Parathyroid adenoma (tissue), 2 donors: Measurements from ENCODE around the gene ACOX3.

ENCODE experiments used
- H2AFZ ChIP-seq: fragments of 300-600 bp; sonication (generic); one replicate; pipeline ENCODE4 v1.7.0; 2017; ENCODE audit warnings: antibody characterized with exemption, mild to moderate bottlenecking
- H3K27ac ChIP-seq: fragments of 300-600 bp; sonication (generic); one replicate; pipeline ENCODE4 v1.7.0; 2017
- H3K27me3 ChIP-seq: fragments of 300-600 bp; sonication (generic); one replicate; pipeline ENCODE4 v1.7.0; 2017; ENCODE audit warnings: low read length; ENCODE audit not compliant: control insufficient read depth, insufficient read depth
- H3K36me3 ChIP-seq: fragments of 300-600 bp; sonication (generic); one replicate; pipeline ENCODE4 v1.7.0; 2017; ENCODE audit warnings: low read length; ENCODE audit not compliant: control insufficient read depth, insufficient read depth
- H3K4me1 ChIP-seq: fragments of 300-600 bp; sonication (generic); one replicate; pipeline ENCODE4 v1.7.0; 2017; ENCODE audit warnings: control low read depth
- H3K4me2 ChIP-seq: fragments of 300-600 bp; sonication (generic); one replicate; pipeline ENCODE4 v1.7.0; 2017; ENCODE audit warnings: low read length
- H3K4me3 ChIP-seq: fragments of 300-600 bp; sonication (generic); one replicate; pipeline ENCODE4 v1.7.0; 2017; ENCODE audit warnings: low read depth, low read length
- H3K79me2 ChIP-seq: fragments of 300-600 bp; sonication (generic); one replicate; pipeline ENCODE4 v1.7.0; 2017; ENCODE audit warnings: control low read depth
- H3K9ac ChIP-seq: fragments of 300-600 bp; sonication (generic); one replicate; pipeline ENCODE4 v1.7.0; 2017; ENCODE audit warnings: mild to moderate bottlenecking
- H3K9me3 ChIP-seq: fragments of 300-600 bp; sonication (generic); one replicate; pipeline ENCODE4 v1.7.0; 2017; ENCODE audit warnings: low read length; ENCODE audit not compliant: control insufficient read depth
- TF ChIP-seq, protein P1 (sequence below): fragments of 300-600 bp; sonication (generic); IDR thresholded peaks from one replicate; pipeline ENCODE4 v1.7.0; 2017; ENCODE audit warnings: antibody characterized with exemption, mild to moderate bottlenecking
- donor health status: primary hyperparathyroidism.

ACOX3 gene

GRCh38 chr4:8356856-8357255, 83.7 kb downstream of the ACOX3 start:
- no peak overlapping the region for H3K4me3 ChIP-seq
- no peaks in the 10 kb centered on the region for H3K79me2 ChIP-seq
- peaks cover 7% of the 10 kb centered on the region for H3K4me1 ChIP-seq
- no peaks in the 10 kb centered on the region for H3K9me3 ChIP-seq
- no peak overlapping the region for H3K4me2 ChIP-seq
- no peak overlapping the region for H2AFZ ChIP-seq
- no peak overlapping the region for H3K9ac ChIP-seq
- H3K27ac ChIP-seq: no peak overlapping the region
- H3K27me3 ChIP-seq: no peaks in the 10 kb centered on the region
- no peaks in the 10 kb centered on the region for H3K36me3 ChIP-seq
- TF ChIP-seq, protein P1, sequence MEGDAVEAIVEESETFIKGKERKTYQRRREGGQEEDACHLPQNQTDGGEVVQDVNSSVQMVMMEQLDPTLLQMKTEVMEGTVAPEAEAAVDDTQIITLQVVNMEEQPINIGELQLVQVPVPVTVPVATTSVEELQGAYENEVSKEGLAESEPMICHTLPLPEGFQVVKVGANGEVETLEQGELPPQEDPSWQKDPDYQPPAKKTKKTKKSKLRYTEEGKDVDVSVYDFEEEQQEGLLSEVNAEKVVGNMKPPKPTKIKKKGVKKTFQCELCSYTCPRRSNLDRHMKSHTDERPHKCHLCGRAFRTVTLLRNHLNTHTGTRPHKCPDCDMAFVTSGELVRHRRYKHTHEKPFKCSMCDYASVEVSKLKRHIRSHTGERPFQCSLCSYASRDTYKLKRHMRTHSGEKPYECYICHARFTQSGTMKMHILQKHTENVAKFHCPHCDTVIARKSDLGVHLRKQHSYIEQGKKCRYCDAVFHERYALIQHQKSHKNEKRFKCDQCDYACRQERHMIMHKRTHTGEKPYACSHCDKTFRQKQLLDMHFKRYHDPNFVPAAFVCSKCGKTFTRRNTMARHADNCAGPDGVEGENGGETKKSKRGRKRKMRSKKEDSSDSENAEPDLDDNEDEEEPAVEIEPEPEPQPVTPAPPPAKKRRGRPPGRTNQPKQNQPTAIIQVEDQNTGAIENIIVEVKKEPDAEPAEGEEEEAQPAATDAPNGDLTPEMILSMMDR: no peak

DNA sequence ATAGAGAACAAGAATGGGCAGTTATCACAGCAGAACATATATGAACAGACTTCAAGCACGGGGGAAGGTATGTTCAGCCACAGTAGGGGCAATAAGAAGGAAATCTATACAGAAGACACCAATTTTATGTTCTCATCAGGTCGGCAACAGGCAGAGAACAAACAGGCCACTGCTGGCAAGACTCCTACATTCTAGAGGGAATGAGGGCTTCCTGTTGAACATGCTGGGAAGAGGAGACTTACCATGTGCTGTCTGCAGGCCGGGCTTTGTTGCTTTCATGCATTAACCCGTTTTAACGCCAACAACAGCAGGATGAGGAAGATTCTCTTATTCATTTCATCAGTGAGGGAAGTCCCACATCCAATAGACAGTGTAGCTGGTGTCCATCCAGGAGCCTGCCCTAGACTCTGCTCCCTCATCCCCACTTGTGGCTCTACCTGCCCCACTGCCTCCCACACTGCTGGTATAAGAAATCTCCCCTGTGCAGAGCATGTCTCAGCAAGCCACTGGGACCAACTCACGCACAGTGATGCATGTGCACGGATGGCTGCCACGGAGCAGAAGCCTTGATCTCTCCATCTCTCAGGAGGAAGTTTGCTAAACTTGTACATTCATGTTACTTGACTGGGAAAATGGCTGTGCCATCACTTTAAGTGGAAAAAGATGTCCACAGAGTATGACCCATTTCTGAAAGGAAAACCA, 84.5 kb downstream of the ACOX3 start:
- TF ChIP-seq, protein P1: no peak
- Histone ChIP-seq H3K79me2 (no peaks in the 10 kb centered on the region), H2AFZ (no peak overlapping the region), H3K27me3 (no peaks in the 10 kb centered on the region), H3K9ac (no peak overlapping the region), H3K27ac (no peak overlapping the region), H3K36me3 (no peaks in the 10 kb centered on the region), H3K4me2 (no peak overlapping the region), H3K4me3 (no peak overlapping the region), H3K4me1 (peaks cover 7% of the 10 kb centered on the region), H3K9me3 (no peaks in the 10 kb centered on the region)

DNA sequence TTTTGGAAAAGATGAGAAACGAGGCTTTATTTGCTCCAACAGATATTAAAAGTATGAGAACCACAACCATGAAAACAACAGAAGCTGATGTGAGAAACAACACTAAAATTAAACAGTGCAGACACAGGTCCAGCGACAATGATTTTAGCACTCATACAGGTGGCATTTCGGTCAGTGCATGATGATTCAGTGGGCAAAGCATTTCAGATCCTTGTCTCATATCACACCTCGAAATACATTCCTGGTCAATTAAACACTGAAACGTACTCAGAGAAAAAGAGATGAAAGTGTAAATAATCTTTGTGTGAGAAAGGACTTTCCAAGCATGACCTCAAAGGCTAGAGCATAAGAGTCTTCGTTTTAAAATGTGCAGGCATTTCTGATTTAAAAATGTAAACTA, 85.2 kb downstream of the ACOX3 start:
- no peaks in the 10 kb centered on the region for H3K79me2 ChIP-seq
- H3K4me3 ChIP-seq: no peak overlapping the region
- no peaks in the 10 kb centered on the region for H3K36me3 ChIP-seq

GRCh38 chr4:8353912-8354453, 86.5 kb downstream of the ACOX3 start:
- Histone ChIP-seq H3K27me3 (no peaks in the 10 kb centered on the region), H3K4me2 (no peak overlapping the region), H3K36me3 (no peaks in the 10 kb centered on the region), H3K79me2 (no peaks in the 10 kb centered on the region), H3K9ac (no peak overlapping the region), H3K27ac (no peak overlapping the region), H2AFZ (no peak overlapping the region), H3K4me1 (peaks cover 7% of the 10 kb centered on the region), H3K9me3 (no peaks in the 10 kb centered on the region), H3K4me3 (no peak overlapping the region)
- TF ChIP-seq, protein P1: no peak

More for the DNA sequence above, 85.2 kb downstream of the ACOX3 start:
- Histone ChIP-seq H3K9me3 (no peaks in the 10 kb centered on the region), H3K9ac (no peak overlapping the region), H3K4me2 (no peak overlapping the region), H3K4me1 (peaks cover 7% of the 10 kb centered on the region), H2AFZ (no peak overlapping the region), H3K27ac (no peak overlapping the region), H3K27me3 (no peaks in the 10 kb centered on the region)
- TF ChIP-seq, protein P1: no peak

DNA sequence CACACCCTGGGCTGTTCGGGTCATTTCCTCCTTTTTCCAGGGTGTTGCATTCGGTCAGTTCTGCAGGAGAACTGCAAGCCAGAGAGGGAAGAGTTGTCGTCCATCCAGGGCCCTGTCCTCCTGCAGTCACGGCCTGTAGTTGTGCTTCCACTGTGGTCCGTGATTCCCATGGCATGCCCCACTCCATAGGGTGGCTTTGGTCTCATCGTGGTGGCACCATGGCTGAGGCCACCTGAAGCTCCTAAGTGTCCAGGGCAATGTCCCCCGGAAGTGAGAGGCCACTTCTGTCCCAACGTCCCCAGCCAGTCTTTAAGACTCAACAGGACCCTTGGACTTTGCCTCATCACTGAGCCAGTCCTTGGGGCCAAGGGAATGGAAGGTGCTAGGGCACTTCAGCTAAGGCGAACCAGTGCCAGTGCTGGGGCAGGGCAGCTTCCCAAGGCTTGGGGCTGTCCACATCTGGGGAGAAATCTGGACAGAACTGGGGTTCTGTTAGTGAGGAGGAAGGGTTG, 87.3 kb downstream of the ACOX3 start:
- Histone ChIP-seq H3K4me1 (peaks cover 7% of the 10 kb centered on the region), H3K4me3 (no peak overlapping the region), H3K27me3 (no peaks in the 10 kb centered on the region), H2AFZ (no peak overlapping the region), H3K36me3 (no peaks in the 10 kb centered on the region), H3K4me2 (no peak overlapping the region), H3K79me2 (no peaks in the 10 kb centered on the region), H3K9me3 (no peaks in the 10 kb centered on the region), H3K27ac (no peak overlapping the region), H3K9ac (no peak overlapping the region)
- TF ChIP-seq, protein P1: no peak
